Fibroblast of the aortic adventitia (primary cell): ENCODE data around the gene SEMA5B. TPM values are rescaled to one million over a fixed set of nuclear protein-coding genes. Genes with fewer than 3 reads are reported as not detected.

Experiments used
- DNase-seq: peaks from one replicate; pipeline ENCODE4 v3.0.0-alpha.2; 2010; ENCODE audit warnings: low read depth
- H3K4me3 ChIP-seq: 2 replicates; pipeline ENCODE4 v1.5.1; 2011; ENCODE audit warnings: low read depth, mild to moderate bottlenecking, control low read depth, low read length, moderate library complexity
- total RNA-seq: library from RNA; depleted of rRNA; stranded (reverse); fragments of >200 nt; gene quantifications from 2 replicates; pipeline ENCODE4 v1.2.3, GENCODE V29; 2012; ENCODE audit warnings: low replicate concordance
- TF ChIP-seq, protein P1 (sequence below): IDR thresholded peaks from 2 replicates; pipeline ENCODE4 v1.5.1; 2011; ENCODE audit warnings: mild to moderate bottlenecking, low read length, control low read depth, inconsistent platforms; ENCODE audit not compliant: insufficient read depth

Gene SEMA5B
- total RNA-seq, 1 donor: 0.18 TPM

DNA sequence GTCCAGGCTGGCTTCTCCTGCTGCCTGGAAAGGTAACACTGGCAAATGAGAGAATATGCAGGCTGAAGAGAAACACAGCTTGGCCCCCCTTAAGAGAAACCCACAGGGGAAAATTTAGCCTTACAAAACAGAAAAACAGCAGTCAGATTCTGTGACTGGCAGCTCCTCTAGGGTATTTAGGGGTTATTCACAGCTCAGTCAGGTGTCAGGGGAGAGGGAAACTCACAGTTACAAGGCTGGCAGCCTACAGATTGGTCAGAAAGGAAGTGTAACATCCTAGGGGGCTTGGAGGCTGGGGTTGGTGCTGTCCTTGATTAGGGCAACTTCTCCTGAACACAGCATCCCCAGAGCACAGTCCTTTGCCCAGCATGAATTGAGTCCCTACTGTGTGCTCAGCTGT is 81.4 kb downstream of the SEMA5B start:
- no peak for DNase-seq
- TF ChIP-seq, protein P1, sequence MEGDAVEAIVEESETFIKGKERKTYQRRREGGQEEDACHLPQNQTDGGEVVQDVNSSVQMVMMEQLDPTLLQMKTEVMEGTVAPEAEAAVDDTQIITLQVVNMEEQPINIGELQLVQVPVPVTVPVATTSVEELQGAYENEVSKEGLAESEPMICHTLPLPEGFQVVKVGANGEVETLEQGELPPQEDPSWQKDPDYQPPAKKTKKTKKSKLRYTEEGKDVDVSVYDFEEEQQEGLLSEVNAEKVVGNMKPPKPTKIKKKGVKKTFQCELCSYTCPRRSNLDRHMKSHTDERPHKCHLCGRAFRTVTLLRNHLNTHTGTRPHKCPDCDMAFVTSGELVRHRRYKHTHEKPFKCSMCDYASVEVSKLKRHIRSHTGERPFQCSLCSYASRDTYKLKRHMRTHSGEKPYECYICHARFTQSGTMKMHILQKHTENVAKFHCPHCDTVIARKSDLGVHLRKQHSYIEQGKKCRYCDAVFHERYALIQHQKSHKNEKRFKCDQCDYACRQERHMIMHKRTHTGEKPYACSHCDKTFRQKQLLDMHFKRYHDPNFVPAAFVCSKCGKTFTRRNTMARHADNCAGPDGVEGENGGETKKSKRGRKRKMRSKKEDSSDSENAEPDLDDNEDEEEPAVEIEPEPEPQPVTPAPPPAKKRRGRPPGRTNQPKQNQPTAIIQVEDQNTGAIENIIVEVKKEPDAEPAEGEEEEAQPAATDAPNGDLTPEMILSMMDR: no peak
- H3K4me3 ChIP-seq: no peak overlapping the region

GRCh38 chr3:122945230-122945629 is 82.3 kb downstream of the SEMA5B start:
- TF ChIP-seq, protein P1: no peak

GRCh38 chr3:122944671-122945161 is 82.8 kb downstream of the SEMA5B start:
- TF ChIP-seq, protein P1: no peak
- DNase-seq: peak; percentile 82
- H3K4me3 ChIP-seq: no peak overlapping the region

More at GRCh38 chr3:122945230-122945629, 82.3 kb downstream of the SEMA5B start:
- H3K4me3 ChIP-seq: no peak overlapping the region
- no peak for DNase-seq

- no peak for DNase-seq
- TF ChIP-seq, protein P1: no peak
- no peak overlapping the region for H3K4me3 ChIP-seq
These were observed 83.8 kb downstream of the SEMA5B start for GRCh38 chr3:122943828-122944190.

- DNase-seq: peak; percentile 48
- H3K4me3 ChIP-seq: no peak overlapping the region
- TF ChIP-seq, protein P1: peak; percentile 97
These were observed 84.4 kb downstream of the SEMA5B start for GRCh38 chr3:122942937-122943827.

- no peak overlapping the region for H3K4me3 ChIP-seq
- TF ChIP-seq, protein P1: no peak
- no peak for DNase-seq
These were observed 85.3 kb downstream of the SEMA5B start for GRCh38 chr3:122942239-122942638.
